GM12878 (cell line): ENCODE measurements around the gene REEP3. TPM values are rescaled to one million over a fixed set of nuclear protein-coding genes. Genes with fewer than 3 reads are reported as not detected.

ENCODE experiments used
- ATAC-seq: fragments of 200-7000 bp; cut with Tn5 transposase; 3 replicates; pipeline ENCODE4 v1.9.1; 2020; ENCODE audit warnings: mild to moderate bottlenecking, moderate library complexity
- BruUV-seq: library from RNA; stranded (reverse); fragments of 400-500 nt; replicated peaks from 2 replicates; lab custom pipeline; 2021; lab: Mats Ljungman, UMichigan
- CTCF ChIA-PET: fragments of 300-600 bp; sonication (Branson Sonifier 250); formaldehyde crosslinking; extraction: SDS; loops from one replicate; lab custom pipeline; 2021; ENCODE audit warnings: inconsistent platforms; lab: Yijun Ruan, JAX
- POLR2A ChIA-PET: fragments of 350-600 bp; formaldehyde crosslinking; extraction: SDS; loops from one replicate; lab custom pipeline; 2021; ENCODE audit warnings: inconsistent platforms; lab: Charles Lee
- RAD21 ChIA-PET: fragments of 300-600 bp; sonication (Branson Sonifier 250); formaldehyde crosslinking; loops from one replicate; lab custom pipeline; 2023; ENCODE audit warnings: antibody characterized with exemption; ENCODE audit not compliant: unreplicated experiment; lab: Charles Lee
- SMC1A ChIA-PET: fragments of 300-600 bp; sonication (Branson Sonifier 250); formaldehyde crosslinking; loops from one replicate; lab custom pipeline; 2023; ENCODE audit not compliant: unreplicated experiment, uncharacterized antibody; lab: Charles Lee
- DNase-seq: peaks from one replicate; pipeline ENCODE4 v3.0.0-alpha.2; 2011; ENCODE audit warnings: low read depth, low spot score
- FAIRE-seq: peaks from 3 replicates; lab custom pipeline; 2011; peaks lifted over from hg19 to GRCh38; lab: Jason Lieb, UNC
- H2AFZ ChIP-seq: 2 replicates; pipeline ENCODE4 v1.6.0; 2011; ENCODE audit warnings: low read depth, low read length, control low read depth; ENCODE audit not compliant: control insufficient read depth
- H3K27ac ChIP-seq: 2 replicates; pipeline ENCODE4 v1.5.1; 2011; ENCODE audit warnings: control low read depth; ENCODE audit not compliant: control insufficient read depth, insufficient read depth
- H3K27me3 ChIP-seq, 2 experiments: replicated peaks in 1 of 2; 2 replicates each; pipeline versions ENCODE4 v1.6.0 to v1.6.1; 2011; ENCODE audit warnings: low read length in 1 of 2; ENCODE audit not compliant: control insufficient read depth in 2 of 2, insufficient read depth in 2 of 2
- H3K36me3 ChIP-seq, 2 experiments: 2 replicates each; pipeline ENCODE4 v1.5.1; 2011; ENCODE audit warnings: low read length in 1 of 2; ENCODE audit not compliant: control insufficient read depth in 2 of 2, insufficient read depth in 2 of 2
- H3K4me1 ChIP-seq: 2 replicates; pipeline ENCODE4 v1.6.1; 2011; ENCODE audit warnings: mild to moderate bottlenecking, low read length, moderate library complexity, mixed read lengths; ENCODE audit not compliant: control insufficient read depth, insufficient read depth
- H3K4me2 ChIP-seq: 2 replicates; pipeline ENCODE4 v1.6.0; 2011; ENCODE audit warnings: control low read depth; ENCODE audit not compliant: control insufficient read depth, insufficient read depth
- H3K4me3 ChIP-seq: fragments of 200-600 bp; sonication (generic); 2 replicates; pipeline ENCODE4 v1.5.1; 2016
- H3K79me2 ChIP-seq: 2 replicates; pipeline ENCODE4 v1.6.0; 2011; ENCODE audit warnings: low read length; ENCODE audit not compliant: control insufficient read depth, insufficient read depth
- H3K9ac ChIP-seq: 2 replicates; pipeline ENCODE4 v1.8.0; 2011; ENCODE audit warnings: low read length, control low read depth, mixed read lengths; ENCODE audit not compliant: control insufficient read depth, insufficient read depth
- H3K9me3 ChIP-seq: replicated peaks from 3 replicates; pipeline ENCODE4 v1.5.1; 2011; ENCODE audit warnings: mild to moderate bottlenecking, low read length; ENCODE audit not compliant: control insufficient read depth, insufficient read depth
- H4K20me1 ChIP-seq: 2 replicates; pipeline ENCODE4 v1.6.0; 2011; ENCODE audit not compliant: control insufficient read depth, insufficient read depth
- CBFB ChIP-seq: IDR thresholded peaks from 2 replicates; pipeline ENCODE4 v1.6.1; 2016; ENCODE audit warnings: antibody characterized with exemption, low read depth
- CREM ChIP-seq: IDR thresholded peaks from 2 replicates; pipeline ENCODE4 v1.6.1; 2014; ENCODE audit warnings: antibody characterized with exemption, low read depth
- CUX1 ChIP-seq: IDR thresholded peaks from 2 replicates; pipeline ENCODE4 v1.6.1; 2012; ENCODE audit warnings: improper control_type of control experiment, low read depth, low read length; ENCODE audit not compliant: insufficient replicate concordance
- EGR1 ChIP-seq, 2 experiments: IDR thresholded peaks; 1 replicate in 1 of 2; 2 replicates in 1 of 2; pipeline ENCODE4 v1.6.1; 2011 to 2012; ENCODE audit warnings: low read depth in 2 of 2, low read length in 2 of 2, borderline replicate concordance in 1 of 2, mild to moderate bottlenecking in 1 of 2, moderate library complexity in 1 of 2
- KDM1A ChIP-seq: fragments of 200-600 bp; sonication (generic); IDR thresholded peaks from 2 replicates; pipeline ENCODE4 v1.6.1; 2016; ENCODE audit warnings: borderline replicate concordance
- MTA3 ChIP-seq: IDR thresholded peaks from 2 replicates; pipeline ENCODE4 v1.6.1; 2012; ENCODE audit warnings: low read length, inconsistent platforms, borderline replicate concordance
- WGBS: methylation state at CpG from one replicate; pipeline ENCODE4 v1.1.6; 2016; ENCODE audit warnings: low lambda C conversion rate; ENCODE audit not compliant: insufficient replicate concordance, insufficient coverage; ENCODE audit errors: missing lambda C conversion rate; 5-methylcytosine and 5-hydroxymethylcytosine counted together
- in situ Hi-C: fragments of 300-500 bp; cut with MboI; formaldehyde crosslinking; loops from 9 replicates; pipeline ENCODE4 v1.14.3; 2018; ENCODE audit warnings: mixed read lengths
- intact Hi-C: fragments of 100-400 bp; cut with micrococcal nuclease; formaldehyde crosslinking; loops from one replicate; pipeline ENCODE4 v1.14.2; 2022; ENCODE audit not compliant: unreplicated experiment
- polyA plus RNA-seq, 11 experiments: library from polyadenylated mRNA; depleted of rRNA in 4 of 11; unstranded in 6 of 11; stranded (reverse) in 5 of 11; fragments of >200 nt; fragmentation: Nextera tagmentation in 4 of 11; fragmentation: Illumina TruSeq in 1 of 11; extraction: Ambion mirVana in 4 of 11; extraction: Trizol in 1 of 11; gene quantifications; 1 replicate in 1 of 11; 2 replicates in 10 of 11; pipeline versions ENCODE4 v1.2.1 to v1.2.3, GENCODE V29; 2011 to 2016; ENCODE audit warnings: inconsistent platforms in 2 of 11, missing spikeins in 2 of 11, low read depth in 1 of 11
- total RNA-seq, 4 experiments: library from RNA; depleted of rRNA in 3 of 4; stranded (reverse); fragments of >200 nt in 3 of 4; fragmentation: Illumina TruSeq in 1 of 4; extraction: Trizol in 1 of 4; gene quantifications; 2 replicates each; pipeline versions ENCODE4 v1.2.1 to v1.2.3, GENCODE V29; 2013 to 2021
- TF ChIP-seq, protein P1 (sequence below): fragments of 450-650 bp; IDR thresholded peaks from 2 replicates; pipeline ENCODE4 v1.6.1; 2017; ENCODE audit warnings: mild to moderate bottlenecking, moderate library complexity
- TF ChIP-seq, protein P2 (sequence below): IDR thresholded peaks from 2 replicates; pipeline ENCODE4 v1.6.1; 2012; ENCODE audit warnings: low read length, inconsistent platforms
- TF ChIP-seq, protein P3 (sequence below): IDR thresholded peaks from 2 replicates; pipeline ENCODE4 v1.6.1; 2011; ENCODE audit warnings: low read depth, mild to moderate bottlenecking, low read length, moderate library complexity, borderline replicate concordance; ENCODE audit errors: extremely low read depth

The REEP3 gene
- total and polyA plus RNA-seq, 10 of the 15 experiments (the other 5 are each of a cell fraction or from before 2014, with no cell fraction given): 4.9 to 25.9 (median 16.2) TPM

DNA sequence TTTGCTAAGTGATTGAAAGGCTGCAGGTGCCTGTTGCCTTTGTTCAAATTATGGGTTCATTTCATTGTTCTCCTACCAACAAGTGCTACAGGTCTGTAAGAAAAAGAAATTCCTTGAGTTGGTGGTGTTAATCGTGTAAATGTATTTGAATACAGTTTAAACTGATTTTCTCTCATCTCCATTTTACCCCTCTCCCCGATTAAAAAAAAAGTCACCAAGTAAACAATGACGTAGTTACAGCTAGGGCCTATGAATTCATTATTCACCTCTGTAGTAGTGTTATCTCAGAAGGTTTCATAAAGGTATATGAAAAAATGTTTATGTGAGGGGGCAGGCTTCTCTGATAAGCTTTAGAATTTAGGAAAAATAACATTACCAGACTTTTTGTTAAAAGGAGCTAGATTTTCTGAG, 1.1 kb downstream of the REEP3 start (continued):
- TF ChIP-seq EGR1 (IDR thresholded peaks at IDR 0.05; ENCODE audit: borderline replicate concordance in 1 of 2, low read depth in 2 of 2, low read length in 2 of 2) (no peak), CREM (peak; percentile 52), KDM1A (no peak)
- TF ChIP-seq, protein P1, sequence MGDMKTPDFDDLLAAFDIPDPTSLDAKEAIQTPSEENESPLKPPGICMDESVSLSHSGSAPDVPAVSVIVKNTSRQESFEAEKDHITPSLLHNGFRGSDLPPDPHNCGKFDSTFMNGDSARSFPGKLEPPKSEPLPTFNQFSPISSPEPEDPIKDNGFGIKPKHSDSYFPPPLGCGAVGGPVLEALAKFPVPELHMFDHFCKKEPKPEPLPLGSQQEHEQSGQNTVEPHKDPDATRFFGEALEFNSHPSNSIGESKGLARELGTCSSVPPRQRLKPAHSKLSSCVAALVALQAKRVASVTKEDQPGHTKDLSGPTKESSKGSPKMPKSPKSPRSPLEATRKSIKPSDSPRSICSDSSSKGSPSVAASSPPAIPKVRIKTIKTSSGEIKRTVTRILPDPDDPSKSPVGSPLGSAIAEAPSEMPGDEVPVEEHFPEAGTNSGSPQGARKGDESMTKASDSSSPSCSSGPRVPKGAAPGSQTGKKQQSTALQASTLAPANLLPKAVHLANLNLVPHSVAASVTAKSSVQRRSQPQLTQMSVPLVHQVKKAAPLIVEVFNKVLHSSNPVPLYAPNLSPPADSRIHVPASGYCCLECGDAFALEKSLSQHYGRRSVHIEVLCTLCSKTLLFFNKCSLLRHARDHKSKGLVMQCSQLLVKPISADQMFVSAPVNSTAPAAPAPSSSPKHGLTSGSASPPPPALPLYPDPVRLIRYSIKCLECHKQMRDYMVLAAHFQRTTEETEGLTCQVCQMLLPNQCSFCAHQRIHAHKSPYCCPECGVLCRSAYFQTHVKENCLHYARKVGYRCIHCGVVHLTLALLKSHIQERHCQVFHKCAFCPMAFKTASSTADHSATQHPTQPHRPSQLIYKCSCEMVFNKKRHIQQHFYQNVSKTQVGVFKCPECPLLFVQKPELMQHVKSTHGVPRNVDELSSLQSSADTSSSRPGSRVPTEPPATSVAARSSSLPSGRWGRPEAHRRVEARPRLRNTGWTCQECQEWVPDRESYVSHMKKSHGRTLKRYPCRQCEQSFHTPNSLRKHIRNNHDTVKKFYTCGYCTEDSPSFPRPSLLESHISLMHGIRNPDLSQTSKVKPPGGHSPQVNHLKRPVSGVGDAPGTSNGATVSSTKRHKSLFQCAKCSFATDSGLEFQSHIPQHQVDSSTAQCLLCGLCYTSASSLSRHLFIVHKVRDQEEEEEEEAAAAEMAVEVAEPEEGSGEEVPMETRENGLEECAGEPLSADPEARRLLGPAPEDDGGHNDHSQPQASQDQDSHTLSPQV: no peak
- TF ChIP-seq, protein P2, sequence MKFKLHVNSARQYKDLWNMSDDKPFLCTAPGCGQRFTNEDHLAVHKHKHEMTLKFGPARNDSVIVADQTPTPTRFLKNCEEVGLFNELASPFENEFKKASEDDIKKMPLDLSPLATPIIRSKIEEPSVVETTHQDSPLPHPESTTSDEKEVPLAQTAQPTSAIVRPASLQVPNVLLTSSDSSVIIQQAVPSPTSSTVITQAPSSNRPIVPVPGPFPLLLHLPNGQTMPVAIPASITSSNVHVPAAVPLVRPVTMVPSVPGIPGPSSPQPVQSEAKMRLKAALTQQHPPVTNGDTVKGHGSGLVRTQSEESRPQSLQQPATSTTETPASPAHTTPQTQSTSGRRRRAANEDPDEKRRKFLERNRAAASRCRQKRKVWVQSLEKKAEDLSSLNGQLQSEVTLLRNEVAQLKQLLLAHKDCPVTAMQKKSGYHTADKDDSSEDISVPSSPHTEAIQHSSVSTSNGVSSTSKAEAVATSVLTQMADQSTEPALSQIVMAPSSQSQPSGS: peak; percentile 43; the same call in 1 of the 2 replicates

GRCh38 chr10:63522995-63523394, 1.8 kb downstream of the REEP3 start:
- SMC1A ChIA-PET: interaction anchor here (0.6 to 2.5 kb wide), 11 partner anchors 10 to 680 kb away, joined by 3 to 9 read pairs (median 5); no protein-coding TSS in a partner anchor
- intact Hi-C loops: loop anchor here (5.0 kb wide), 1 partner anchor 256 kb away; no protein-coding TSS in a partner anchor
- H3K9ac ChIP-seq: no peak overlapping the region; the same call in 1 of the 2 replicates
- H2AFZ ChIP-seq: no peak overlapping the region; the same call in 1 of the 2 replicates
- no peaks in the 10 kb centered on the region for H3K27me3 ChIP-seq
- peak overlapping the region; percentile 89; the same call in 1 of the 2 replicates for H3K4me3 ChIP-seq
- peak overlapping the region; percentile 68 for H3K4me2 ChIP-seq
- 71% methylated on average over 2 of the region's 2 CpGs for WGBS
- in situ Hi-C loops: no loop called here
- H3K27ac ChIP-seq: no peak overlapping the region
- no peaks in the 10 kb centered on the region for H4K20me1 ChIP-seq
- no peaks in the 10 kb centered on the region for H3K36me3 ChIP-seq
- H3K9me3 ChIP-seq: no peaks in the 10 kb centered on the region
- H3K4me1 ChIP-seq: peaks cover 12% of the 10 kb centered on the region; the same call in 1 of the 2 replicates
- FAIRE-seq (no peak), DNase-seq (no peak), ATAC-seq (no peak)
- TF ChIP-seq MTA3: no peak
- TF ChIP-seq, protein P3, sequence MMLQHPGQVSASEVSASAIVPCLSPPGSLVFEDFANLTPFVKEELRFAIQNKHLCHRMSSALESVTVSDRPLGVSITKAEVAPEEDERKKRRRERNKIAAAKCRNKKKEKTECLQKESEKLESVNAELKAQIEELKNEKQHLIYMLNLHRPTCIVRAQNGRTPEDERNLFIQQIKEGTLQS: no peak
- no peak for TF ChIP-seq CUX1
- TF ChIP-seq CBFB: no peak
- H3K79me2 ChIP-seq: peaks cover 63% of the 10 kb centered on the region
- POLR2A ChIA-PET: interaction anchor here (0.5 to 2.0 kb wide), 7 partner anchors 24 to 287 kb away, joined by 3 to 10 read pairs (median 5); no protein-coding TSS in a partner anchor
- BruUV-seq: TSS peak; percentile 63
- CTCF ChIA-PET: interaction anchor here (0.6 to 2.1 kb wide), 10 partner anchors 8 to 357 kb away, joined by 3 to 7 read pairs (median 4); no protein-coding TSS in a partner anchor
- RAD21 ChIA-PET: interaction anchor here (0.7 to 4.4 kb wide), 9 partner anchors 11 to 356 kb away, joined by 3 to 25 read pairs (median 4); no protein-coding TSS in a partner anchor
